OCI-LY7 (cell line): ENCODE results near the gene CASZ1. TPM values are rescaled to one million over a fixed set of nuclear protein-coding genes. Genes with fewer than 3 reads are reported as not detected.

ENCODE experiments used
- BruUV-seq: library from RNA; stranded (reverse); fragments of 400-500 nt; replicated peaks from 2 replicates; lab custom pipeline; 2021; lab: Mats Ljungman, UMichigan
- CTCF ChIA-PET: fragments of 300-600 bp; sonication (Branson Sonifier 250); formaldehyde crosslinking; loops from one replicate; lab custom pipeline; 2022; ENCODE audit warnings: antibody characterized with exemption; ENCODE audit not compliant: unreplicated experiment; lab: Charles Lee
- POLR2A ChIA-PET: fragments of 300-600 bp; sonication (Branson Sonifier 250); formaldehyde crosslinking; loops from one replicate; lab custom pipeline; 2022; ENCODE audit warnings: antibody characterized with exemption; lab: Charles Lee
- DNase-seq: peaks from one replicate; pipeline ENCODE4 v3.0.0-alpha.2; 2015; ENCODE audit warnings: low spot score
- H2AFZ ChIP-seq: fragments of 200-600 bp; sonication (generic), shearing (Covaris generic); 2 replicates; pipeline ENCODE4 v1.6.1; 2014; ENCODE audit warnings: mild to moderate bottlenecking, antibody characterized with exemption, low read length, moderate library complexity
- H3K27ac ChIP-seq: fragments of 200-600 bp; sonication (generic); 2 replicates; pipeline ENCODE4 v1.5.1; 2014; ENCODE audit warnings: mixed run types, low read depth, mild to moderate bottlenecking, moderate library complexity, low read length, inconsistent platforms; ENCODE audit not compliant: poor library complexity, severe bottlenecking
- H3K36me3 ChIP-seq: fragments of 200-600 bp; sonication (generic); 2 replicates; pipeline ENCODE4 v1.6.1; 2014; ENCODE audit warnings: mild to moderate bottlenecking, antibody characterized with exemption, low read length, moderate library complexity, mixed read lengths; ENCODE audit not compliant: insufficient read depth
- H3K4me1 ChIP-seq: fragments of 200-600 bp; sonication (generic); 2 replicates; pipeline ENCODE4 v1.5.1; 2014; ENCODE audit warnings: mild to moderate bottlenecking, low read length; ENCODE audit not compliant: insufficient read depth, poor library complexity, severe bottlenecking
- H3K4me2 ChIP-seq: fragments of 200-600 bp; sonication (generic); 2 replicates; pipeline ENCODE4 v1.6.1; 2014; ENCODE audit warnings: mild to moderate bottlenecking, low read length
- H3K4me3 ChIP-seq: fragments of 200-600 bp; sonication (generic); 2 replicates; pipeline ENCODE4 v1.5.1; 2014; ENCODE audit warnings: mild to moderate bottlenecking, low read depth, low read length; ENCODE audit not compliant: poor library complexity, severe bottlenecking
- H3K79me2 ChIP-seq: fragments of 200-600 bp; sonication (generic); 2 replicates; pipeline ENCODE4 v1.6.1; 2016; ENCODE audit warnings: low read depth, mild to moderate bottlenecking, low read length, moderate library complexity, mixed read lengths; ENCODE audit not compliant: insufficient read depth
- H3K9me2 ChIP-seq: fragments of 200-600 bp; sonication (generic); 2 replicates; pipeline ENCODE4 v1.6.1; 2016; ENCODE audit warnings: mild to moderate bottlenecking, low read length, mixed read lengths; ENCODE audit not compliant: insufficient read depth
- H3K9me3 ChIP-seq: fragments of 200-600 bp; sonication (generic); 2 replicates; pipeline ENCODE4 v1.6.1; 2014; ENCODE audit warnings: mild to moderate bottlenecking, mixed run types, low read length, mixed read lengths
- H4K20me1 ChIP-seq: fragments of 200-600 bp; sonication (generic); 2 replicates; pipeline ENCODE4 v1.6.1; 2014; ENCODE audit warnings: mild to moderate bottlenecking, antibody characterized with exemption, low read length, moderate library complexity, mixed read lengths; ENCODE audit not compliant: insufficient read depth
- EZH2phosphoT487 ChIP-seq: fragments of 200-600 bp; sonication (generic); IDR thresholded peaks from 2 replicates; pipeline ENCODE4 v1.6.1; 2018; ENCODE audit warnings: low read depth, borderline replicate concordance, mild to moderate bottlenecking, mixed run types, antibody characterized with exemption, low read length, moderate library complexity, mixed read lengths
- intact Hi-C: fragments of 100-400 bp; cut with micrococcal nuclease; formaldehyde crosslinking; loops from one replicate; pipeline ENCODE4 v1.10.0; 2022; ENCODE audit not compliant: unreplicated experiment
- total RNA-seq, 2 experiments: library from RNA; depleted of rRNA in 1 of 2; stranded (reverse); fragments of >200 nt in 1 of 2; shearing (Covaris generic) in 1 of 2; gene quantifications; 2 replicates each; pipeline ENCODE4 v1.2.3, GENCODE V29; 2014 to 2022
- TF ChIP-seq, protein P1 (sequence below): fragments of 200-600 bp; sonication (generic); conservative IDR thresholded peaks from 2 replicates; pipeline ENCODE4 v1.5.1; 2014; ENCODE audit warnings: mild to moderate bottlenecking, antibody characterized with exemption, low read length, moderate library complexity, mixed read lengths

Gene CASZ1
- total RNA-seq, 2 experiments from 2014 or later, result 3.3 to 3.9 TPM

DNA sequence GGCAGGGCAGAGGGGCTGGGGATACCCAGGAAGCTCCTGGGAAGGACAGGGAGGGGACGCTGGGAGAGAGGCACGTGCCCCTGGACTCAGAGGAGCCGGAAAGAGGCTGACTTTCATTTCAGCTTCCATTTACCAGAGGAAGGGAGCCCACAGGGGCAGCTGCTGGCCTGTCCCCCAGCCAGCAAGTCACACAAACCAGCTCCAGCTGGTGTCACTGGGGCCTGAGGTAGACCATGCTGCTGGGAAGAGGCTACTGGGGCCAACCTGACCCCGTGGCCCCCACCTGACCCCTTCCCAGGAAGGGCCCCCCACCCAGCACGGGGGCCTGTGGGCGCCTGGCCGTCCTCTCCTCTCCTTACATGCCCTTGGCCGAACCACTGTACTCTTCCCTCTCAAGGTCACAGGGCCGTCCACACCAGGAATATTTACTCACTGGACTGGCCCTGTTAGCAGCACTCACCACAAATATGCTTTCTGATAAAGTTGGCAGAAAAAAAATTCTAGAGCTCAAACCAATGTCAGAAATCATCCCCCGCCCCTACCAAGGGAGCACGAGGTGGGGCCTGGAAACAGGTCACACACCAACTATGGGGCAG lies 110.5 kb downstream of the CASZ1 start:
- H3K36me3 ChIP-seq, result no peaks in the 10 kb centered on the region
- no peak overlapping the region for H3K4me3 ChIP-seq
- no peak for DNase-seq
- no peaks in the 10 kb centered on the region for H3K79me2 ChIP-seq
- no peak overlapping the region for H3K27ac ChIP-seq
- no peak overlapping the region for H2AFZ ChIP-seq
- intact Hi-C loops, result no loop called here
- TF ChIP-seq, protein P1, sequence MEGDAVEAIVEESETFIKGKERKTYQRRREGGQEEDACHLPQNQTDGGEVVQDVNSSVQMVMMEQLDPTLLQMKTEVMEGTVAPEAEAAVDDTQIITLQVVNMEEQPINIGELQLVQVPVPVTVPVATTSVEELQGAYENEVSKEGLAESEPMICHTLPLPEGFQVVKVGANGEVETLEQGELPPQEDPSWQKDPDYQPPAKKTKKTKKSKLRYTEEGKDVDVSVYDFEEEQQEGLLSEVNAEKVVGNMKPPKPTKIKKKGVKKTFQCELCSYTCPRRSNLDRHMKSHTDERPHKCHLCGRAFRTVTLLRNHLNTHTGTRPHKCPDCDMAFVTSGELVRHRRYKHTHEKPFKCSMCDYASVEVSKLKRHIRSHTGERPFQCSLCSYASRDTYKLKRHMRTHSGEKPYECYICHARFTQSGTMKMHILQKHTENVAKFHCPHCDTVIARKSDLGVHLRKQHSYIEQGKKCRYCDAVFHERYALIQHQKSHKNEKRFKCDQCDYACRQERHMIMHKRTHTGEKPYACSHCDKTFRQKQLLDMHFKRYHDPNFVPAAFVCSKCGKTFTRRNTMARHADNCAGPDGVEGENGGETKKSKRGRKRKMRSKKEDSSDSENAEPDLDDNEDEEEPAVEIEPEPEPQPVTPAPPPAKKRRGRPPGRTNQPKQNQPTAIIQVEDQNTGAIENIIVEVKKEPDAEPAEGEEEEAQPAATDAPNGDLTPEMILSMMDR, result no peak
- TF ChIP-seq EZH2phosphoT487, result no peak
- no TSS peak for BruUV-seq
- ChIA-PET POLR2A (no interaction called here), CTCF (no interaction called here)
- no peaks in the 10 kb centered on the region for H4K20me1 ChIP-seq
- H3K9me3 ChIP-seq, result no peaks in the 10 kb centered on the region
- H3K4me1 ChIP-seq, result no peaks in the 10 kb centered on the region
- no peaks in the 10 kb centered on the region for H3K9me2 ChIP-seq
- H3K4me2 ChIP-seq, result no peak overlapping the region

DNA sequence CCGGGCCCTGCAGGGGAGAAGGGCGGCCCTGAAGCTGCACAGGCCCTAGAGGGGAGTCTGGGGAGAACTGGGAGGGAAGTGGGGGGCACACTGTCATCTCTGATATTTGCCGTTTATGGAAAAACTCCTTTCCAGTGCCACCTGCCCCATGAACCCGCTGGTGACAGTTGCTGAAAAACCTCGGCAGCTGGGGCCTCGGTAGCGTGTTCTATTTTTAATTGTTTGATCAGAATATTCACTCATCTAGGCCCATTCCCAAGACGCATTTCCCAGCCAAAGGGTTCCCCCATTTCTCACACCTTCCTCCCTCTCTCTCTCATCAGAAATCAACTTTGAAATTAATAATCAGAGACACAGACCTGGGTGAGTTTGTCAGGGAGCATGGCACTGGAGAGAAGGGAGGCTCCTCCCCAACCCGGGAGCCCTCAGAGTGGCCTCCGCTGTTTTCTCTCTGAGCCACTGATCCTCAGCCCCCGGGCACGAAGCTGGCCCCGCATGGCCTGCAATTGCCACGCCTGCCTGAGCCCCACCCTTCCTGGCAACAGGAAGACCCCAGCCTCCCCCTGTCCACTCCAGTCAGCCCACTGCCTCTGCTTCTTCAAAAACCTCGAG lies 111.1 kb downstream of the CASZ1 start:
- no peak for TF ChIP-seq EZH2phosphoT487
- TF ChIP-seq, protein P1, result no peak
- no peaks in the 10 kb centered on the region for H3K36me3 ChIP-seq
- H3K9me2 ChIP-seq, result no peaks in the 10 kb centered on the region
- H3K4me1 ChIP-seq, result no peaks in the 10 kb centered on the region
- H3K79me2 ChIP-seq, result no peaks in the 10 kb centered on the region
- intact Hi-C loops, result no loop called here
- BruUV-seq, result no TSS peak
- no peak overlapping the region for H3K4me3 ChIP-seq
- no peak overlapping the region for H2AFZ ChIP-seq
- CTCF ChIA-PET, result no interaction called here
- no peak for DNase-seq
- no peak overlapping the region for H3K4me2 ChIP-seq
- H4K20me1 ChIP-seq, result no peaks in the 10 kb centered on the region
- POLR2A ChIA-PET, result no interaction called here
- no peak overlapping the region for H3K27ac ChIP-seq
- H3K9me3 ChIP-seq, result no peaks in the 10 kb centered on the region

DNA sequence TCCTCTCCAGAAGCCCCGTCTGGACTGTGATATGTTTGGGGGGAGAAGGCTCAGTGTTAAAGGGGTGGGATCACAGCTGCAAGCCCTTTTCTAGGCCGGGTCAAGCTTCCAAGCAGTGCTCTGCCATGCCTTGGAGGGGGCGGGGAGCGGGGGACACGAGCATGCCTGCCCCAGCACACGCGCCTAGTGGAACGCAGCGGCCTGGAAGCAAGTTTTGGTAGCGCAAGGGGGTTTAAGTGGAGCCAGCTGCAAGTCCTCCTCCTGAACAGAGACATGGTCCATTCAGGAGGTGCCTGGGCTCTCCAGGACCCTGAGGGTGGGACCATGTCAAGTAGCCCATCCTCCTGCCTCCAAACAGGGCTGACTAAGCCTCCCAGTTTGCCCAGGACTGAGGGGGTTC lies 112.2 kb downstream of the CASZ1 start:
- BruUV-seq, result no TSS peak
- H4K20me1 ChIP-seq, result no peaks in the 10 kb centered on the region
- no peak overlapping the region for H3K4me2 ChIP-seq
- H3K4me1 ChIP-seq, result no peaks in the 10 kb centered on the region
- intact Hi-C loops, result no loop called here
- DNase-seq, result no peak
- no peak overlapping the region for H3K27ac ChIP-seq
- TF ChIP-seq, protein P1, result no peak
- TF ChIP-seq EZH2phosphoT487, result no peak
- H3K9me3 ChIP-seq, result no peaks in the 10 kb centered on the region
- no peaks in the 10 kb centered on the region for H3K9me2 ChIP-seq
- H3K36me3 ChIP-seq, result no peaks in the 10 kb centered on the region
- H3K79me2 ChIP-seq, result no peaks in the 10 kb centered on the region
- no peak overlapping the region for H2AFZ ChIP-seq
- ChIA-PET POLR2A (no interaction called here), CTCF (no interaction called here)
- no peak overlapping the region for H3K4me3 ChIP-seq
